KOPT-K1 (cell line): ENCODE measurements around the gene EHD4.

Experiments
- H3K27ac ChIP-seq: fragments of 200-600 bp; sonication (generic); 2 replicates; pipeline ENCODE4 v1.5.1; 2016; ENCODE audit warnings: antibody characterized with exemption, mild to moderate bottlenecking, low read depth, low read length; ENCODE audit not compliant: poor library complexity, severe bottlenecking
- H3K36me3 ChIP-seq: fragments of 200-600 bp; sonication (generic); 2 replicates; pipeline ENCODE4 v1.5.1; 2017; ENCODE audit warnings: antibody characterized with exemption, mild to moderate bottlenecking, low read length, moderate library complexity; ENCODE audit not compliant: insufficient read depth
- H3K9me3 ChIP-seq: fragments of 200-600 bp; sonication (generic); 2 replicates; pipeline ENCODE4 v1.5.1; 2017; ENCODE audit warnings: antibody characterized with exemption, low read length, mild to moderate bottlenecking; ENCODE audit not compliant: insufficient read depth, poor library complexity, severe bottlenecking

Gene EHD4

GRCh38 chr15:41849204-41849603, 123.2 kb downstream of the EHD4 start:
- Histone ChIP-seq H3K36me3 (peaks cover 6% of the 10 kb centered on the region; the same call in 1 of the 2 replicates), H3K27ac (no peak overlapping the region), H3K9me3 (no peaks in the 10 kb centered on the region)

DNA sequence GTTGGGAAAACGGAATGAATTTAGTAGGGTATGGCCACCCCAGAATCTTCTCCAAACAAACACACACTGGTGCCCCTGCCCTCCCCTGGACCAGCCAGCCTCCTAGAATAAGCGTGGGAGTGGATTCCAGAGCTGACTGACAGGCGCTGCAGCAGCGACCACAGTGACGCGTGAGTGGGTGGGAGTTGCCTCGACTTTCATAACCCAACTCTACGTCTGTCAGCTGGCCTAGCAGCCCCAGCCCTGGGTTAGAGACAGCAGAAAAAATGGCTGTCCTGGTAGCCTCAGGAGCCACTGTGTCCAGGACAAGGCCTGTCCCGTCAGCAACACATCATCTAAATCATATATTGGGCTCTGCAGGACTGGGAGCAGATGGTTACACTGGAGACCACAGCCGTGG, 123.7 kb downstream of the EHD4 start:
- Histone ChIP-seq H3K36me3 (peaks cover 6% of the 10 kb centered on the region; the same call in 1 of the 2 replicates), H3K27ac (no peak overlapping the region), H3K9me3 (no peaks in the 10 kb centered on the region)

GRCh38 chr15:41847981-41848380, 124.4 kb downstream of the EHD4 start:
- H3K9me3 ChIP-seq, result no peaks in the 10 kb centered on the region
- no peak overlapping the region for H3K27ac ChIP-seq
- H3K36me3 ChIP-seq, result peaks cover 6% of the 10 kb centered on the region; the same call in 1 of the 2 replicates

DNA sequence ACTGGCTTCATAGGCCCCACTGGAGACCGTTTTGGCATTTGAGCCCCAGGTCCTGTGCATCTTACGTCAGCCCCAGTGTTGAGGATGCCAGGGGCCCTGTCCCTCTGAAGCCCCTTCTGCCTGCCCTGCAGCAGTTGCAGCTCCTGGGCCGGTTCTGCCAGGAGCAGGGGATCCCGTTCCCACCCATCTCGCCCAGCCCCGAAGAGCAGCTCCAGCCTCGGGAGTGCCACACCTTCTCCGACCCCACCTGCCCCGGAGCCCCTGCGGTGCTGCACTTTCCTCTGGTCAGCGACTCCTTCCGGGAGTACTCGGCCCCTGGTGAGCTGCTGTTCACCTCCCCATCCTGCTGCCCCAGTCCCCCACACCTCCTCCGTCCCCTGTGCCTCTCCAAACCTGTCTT, 125.2 kb downstream of the EHD4 start:
- peaks cover 6% of the 10 kb centered on the region; the same call in 1 of the 2 replicates for H3K36me3 ChIP-seq
- no peaks in the 10 kb centered on the region for H3K9me3 ChIP-seq
- no peak overlapping the region for H3K27ac ChIP-seq
